Glomerular visceral epithelial cell (primary cell): ENCODE results near the gene BCKDHA.
"Not testable (repeated sequence)": the region's sequence is repeated elsewhere in the genome, so short reads cannot be mapped to it uniquely, and the experiment has no call there.

Experiments used
- DNase-seq: peaks from one replicate; pipeline ENCODE4 v3.0.0-alpha.2; 2016; ENCODE audit errors: extremely low spot score

Gene BCKDHA

DNA sequence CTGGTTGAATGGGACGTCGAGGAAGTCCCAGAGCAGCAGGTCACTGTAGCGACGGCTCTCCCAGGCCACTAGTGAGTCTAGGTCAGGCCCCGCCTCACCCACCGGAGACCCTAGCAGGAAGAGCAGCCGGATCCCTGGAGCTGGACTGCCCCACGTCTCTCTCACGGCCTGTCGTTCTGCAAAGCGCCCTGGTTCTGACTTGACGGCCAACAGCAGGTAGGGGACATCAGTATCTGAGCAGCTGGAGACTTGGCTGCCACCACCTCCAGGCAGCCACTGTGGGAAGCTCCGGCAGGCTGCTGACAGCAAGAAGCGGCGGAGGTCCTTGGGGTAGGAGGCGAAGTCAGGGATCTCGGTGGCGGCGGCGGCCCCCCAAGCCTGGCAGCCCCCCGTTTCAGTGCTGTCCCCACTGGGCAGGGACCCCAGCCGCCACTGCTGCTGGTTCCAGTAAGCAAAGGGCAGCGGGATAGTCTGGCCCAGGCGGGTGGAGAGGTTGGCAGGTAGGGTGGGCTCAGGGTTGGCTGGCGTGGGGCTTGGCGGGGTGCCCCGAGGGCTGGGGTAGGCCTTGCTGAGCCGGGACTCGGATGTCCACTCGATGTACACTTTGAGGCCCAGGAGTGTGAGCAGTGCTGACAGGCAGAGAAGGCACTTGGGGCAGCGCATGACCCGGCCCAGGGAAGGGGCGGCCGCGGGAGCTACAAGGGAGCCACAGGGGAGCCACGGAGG, 28.7 kb downstream of the BCKDHA start:
- no peak for DNase-seq

DNA sequence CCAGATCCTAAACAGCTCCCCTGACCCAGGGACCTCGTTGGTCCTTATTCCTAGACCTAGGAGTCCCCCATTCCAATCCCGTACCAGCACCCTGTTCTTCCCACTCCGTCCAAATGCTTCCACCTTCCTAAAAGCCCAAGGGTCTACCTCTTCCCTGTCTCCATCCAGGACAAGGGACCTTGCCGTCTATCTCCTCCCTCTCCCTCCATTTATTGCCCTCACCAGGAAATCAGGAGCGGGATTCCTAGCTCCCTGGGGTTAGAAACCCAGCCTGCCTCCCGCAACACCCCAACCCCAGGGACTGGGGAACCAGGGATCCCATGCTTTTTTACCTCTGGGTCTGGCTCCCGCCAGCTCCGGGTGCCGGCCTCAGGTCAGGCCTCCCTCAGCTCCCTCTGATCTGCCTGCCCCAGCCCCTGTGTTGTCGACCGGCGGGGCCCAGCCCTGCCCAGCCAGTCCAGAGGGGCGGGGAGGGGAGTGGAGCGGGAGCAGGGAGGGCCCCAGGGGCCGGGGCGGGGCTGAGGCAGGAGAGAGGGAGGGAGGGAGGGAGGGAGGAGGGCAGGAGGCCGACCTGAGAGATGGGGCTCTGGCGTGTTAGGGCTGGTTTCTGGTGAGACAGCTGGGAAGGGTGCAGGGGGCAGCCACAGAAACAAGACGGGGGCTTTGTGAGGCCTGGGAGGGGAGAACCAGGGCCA, 29.5 kb downstream of the BCKDHA start, which contains the start of gene B3GNT8:
Gene B3GNT8, minus strand, starts transcription at position 423 of the 695 bp plus-strand sequence. CDS start 596 bp downstream, outside the sequence.
- no peak for DNase-seq

DNA sequence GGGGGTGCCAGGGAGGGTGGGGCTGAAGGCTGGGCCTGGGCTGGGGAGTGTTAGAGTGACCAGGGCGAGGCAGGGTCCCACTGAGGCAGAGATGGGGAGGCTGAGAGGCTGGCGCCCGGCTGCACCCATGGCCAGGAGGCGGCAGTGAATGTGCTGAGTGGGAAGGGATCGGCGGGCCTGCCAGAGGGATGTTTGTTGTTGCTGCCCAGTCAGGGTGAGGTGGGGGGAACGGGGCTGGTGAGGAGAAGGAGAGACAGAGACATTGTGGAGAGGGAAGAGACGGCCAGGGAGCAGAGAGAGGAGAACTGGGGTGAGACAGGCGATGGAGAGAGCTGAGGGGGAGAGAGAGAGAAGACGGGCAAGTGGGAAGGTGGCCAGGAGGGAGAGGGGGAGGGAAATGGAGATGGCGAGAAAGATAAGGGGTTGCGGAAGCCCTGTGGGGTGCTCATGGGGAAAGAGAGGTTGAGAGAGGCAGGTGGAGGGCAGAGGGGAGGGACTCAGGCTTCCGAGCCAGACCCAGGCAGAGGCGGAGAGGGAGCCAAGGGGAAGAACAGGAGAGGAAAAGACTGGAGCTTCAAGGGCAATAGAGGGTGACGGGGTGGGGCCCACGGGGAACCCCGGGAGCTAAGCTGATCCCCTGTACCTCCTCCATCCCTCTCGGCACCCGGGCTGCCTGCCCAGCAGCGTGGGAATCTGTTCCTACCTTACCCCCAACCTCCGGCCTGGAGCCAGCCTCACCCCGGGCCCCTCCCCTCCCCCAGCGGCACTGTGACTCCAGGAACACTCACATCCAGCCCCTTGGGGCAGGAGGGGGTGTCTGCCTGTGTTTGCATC, 30.2 kb downstream of the BCKDHA start:
- DNase-seq = no peak

DNA sequence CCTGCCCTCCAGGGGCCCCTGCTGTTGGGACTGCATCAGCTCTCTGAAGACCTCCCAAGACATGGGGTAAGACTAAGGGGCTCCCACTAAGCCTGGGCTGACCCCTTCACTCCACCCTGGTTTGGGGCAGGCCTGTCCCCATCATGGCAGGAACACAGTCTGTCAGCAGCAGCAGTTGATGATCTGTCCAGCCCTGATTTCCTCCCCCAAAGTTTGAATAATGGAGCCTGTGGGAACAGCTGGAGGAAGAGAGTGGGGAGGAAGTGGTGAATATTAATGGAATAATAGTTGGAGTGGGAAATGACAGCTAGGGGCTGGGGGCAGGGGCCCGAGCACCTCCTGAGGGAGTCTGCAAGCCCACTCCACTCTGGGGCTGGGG, 30.9 kb downstream of the BCKDHA start:
- DNase-seq = no peak

DNA sequence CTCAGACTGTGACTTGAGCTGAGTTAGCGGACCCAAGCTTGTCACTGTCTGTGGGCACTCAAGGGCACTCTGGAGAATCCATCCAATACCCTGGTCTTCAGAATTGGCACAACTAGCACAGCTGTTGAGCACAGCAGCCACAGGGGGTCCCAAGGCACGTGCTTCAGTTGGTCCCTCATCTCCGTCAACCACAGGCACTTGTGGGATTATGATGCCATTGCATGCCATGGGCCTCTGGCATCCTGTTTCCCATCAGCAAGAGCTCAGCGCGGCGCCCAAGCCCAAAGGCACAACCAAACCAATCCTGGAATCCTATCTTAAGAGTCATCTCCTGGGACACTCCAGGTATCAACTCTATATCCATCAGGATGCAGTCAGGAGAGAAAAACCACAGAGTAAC, 33.3 kb downstream of the BCKDHA start:
- peak; percentile 26 for DNase-seq

DNA sequence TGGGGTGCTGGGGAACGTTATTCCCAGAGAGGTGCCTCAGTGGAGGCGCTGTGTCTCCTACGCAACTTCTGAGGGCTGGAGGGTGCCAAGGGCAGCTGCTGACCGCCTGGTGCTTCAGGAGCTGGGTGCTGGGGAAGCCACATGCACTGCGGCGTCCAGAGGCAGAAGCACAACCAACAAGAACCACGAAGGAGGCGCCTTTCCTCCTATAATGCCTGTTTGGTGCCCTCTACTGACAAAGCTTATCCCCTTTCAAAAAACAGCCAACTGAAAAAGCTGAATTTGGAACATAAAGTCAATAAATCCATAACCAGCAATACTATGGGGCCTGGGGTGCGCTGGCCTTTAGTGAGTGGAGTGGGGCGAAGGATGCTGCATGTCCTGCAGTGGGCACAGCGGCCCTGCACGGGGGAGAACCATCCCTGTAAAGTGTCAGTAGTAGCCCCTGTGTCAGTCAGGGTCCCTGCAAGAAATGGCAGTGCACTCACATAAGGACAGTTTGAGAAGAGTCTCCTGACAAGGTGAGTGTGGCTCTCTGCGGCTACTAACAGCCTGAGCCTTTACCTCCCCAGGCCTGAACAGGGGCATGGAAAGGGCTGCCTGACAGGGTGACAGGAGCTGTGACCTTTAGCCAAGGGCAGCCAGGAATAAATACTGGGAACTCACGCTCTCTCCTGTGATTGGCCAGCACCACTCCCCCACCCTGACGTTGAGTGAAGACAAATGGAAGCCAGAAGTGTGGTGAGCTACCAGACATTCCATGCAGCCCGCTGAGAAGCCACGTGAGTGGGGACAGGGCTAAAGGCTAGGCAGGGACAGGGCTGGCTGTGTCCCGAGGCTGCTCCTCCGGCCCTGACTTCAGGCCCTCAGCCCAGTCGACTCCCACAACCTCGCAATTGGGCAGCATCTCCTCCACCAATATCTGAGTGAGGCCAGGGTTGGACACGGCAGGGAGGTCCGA, 34.1 kb downstream of the BCKDHA start:
- no peak for DNase-seq

DNA sequence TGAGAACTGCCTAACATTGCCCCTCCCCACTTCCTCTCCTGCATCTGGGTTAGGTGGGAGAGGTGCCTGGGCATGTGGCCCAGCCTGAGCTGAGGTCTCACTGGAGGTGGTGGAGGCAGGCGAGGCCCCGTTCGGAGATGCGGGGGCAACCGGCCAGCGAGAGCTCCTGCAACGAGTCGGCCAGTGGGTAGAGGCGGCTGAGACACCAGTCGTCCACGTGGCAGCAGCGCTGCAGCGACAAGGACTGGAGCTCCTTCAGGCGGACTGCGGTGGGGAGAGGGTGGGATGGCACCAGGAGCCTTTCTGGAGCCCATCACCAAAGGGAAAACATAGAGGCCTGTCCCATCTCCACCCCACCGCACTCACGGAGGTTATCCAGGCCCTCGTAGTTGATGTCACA, 35.6 kb downstream of the BCKDHA start:
- DNase-seq = no peak

DNA sequence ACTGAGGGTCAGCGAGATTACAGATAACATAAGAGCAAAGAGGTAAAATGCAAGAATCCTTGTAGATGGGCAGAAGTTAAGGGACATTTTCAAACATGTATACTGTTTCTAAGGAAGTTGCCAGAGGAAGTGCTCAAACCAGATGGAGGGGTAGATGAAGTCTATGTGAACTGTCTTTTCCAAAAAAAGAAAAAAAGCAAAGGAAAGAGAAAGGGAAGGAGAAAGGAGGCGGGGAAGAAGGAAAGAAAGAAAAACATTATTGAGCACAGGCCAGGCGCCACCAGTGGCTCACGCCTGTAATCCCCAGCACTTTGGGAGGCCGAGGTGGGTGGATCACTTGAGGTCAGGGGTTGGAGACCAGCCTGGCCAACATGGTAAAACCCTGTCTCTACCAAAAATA, 36.8 kb downstream of the BCKDHA start:
- DNase-seq = no peak

DNA sequence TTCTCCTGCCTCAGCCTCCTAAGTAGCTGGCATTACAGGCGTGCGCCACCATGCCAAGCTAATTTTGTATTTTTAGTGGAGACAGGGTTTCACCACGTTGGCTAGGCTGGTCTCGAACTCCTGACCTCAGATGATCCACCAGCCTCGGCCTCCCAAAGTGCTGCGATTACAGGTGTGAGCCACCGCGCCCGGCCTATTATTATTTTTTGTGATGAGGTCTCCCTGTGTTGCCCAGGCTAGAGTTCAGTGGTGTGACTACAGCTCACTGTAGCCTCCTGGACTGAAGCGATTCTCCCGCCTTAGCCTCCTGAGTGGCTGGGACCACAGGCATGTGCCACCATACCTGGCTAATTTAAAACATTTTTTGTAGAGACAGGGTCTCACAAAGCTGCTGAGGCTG, 37.8 kb downstream of the BCKDHA start:
- not testable (repeated sequence) for DNase-seq

DNA sequence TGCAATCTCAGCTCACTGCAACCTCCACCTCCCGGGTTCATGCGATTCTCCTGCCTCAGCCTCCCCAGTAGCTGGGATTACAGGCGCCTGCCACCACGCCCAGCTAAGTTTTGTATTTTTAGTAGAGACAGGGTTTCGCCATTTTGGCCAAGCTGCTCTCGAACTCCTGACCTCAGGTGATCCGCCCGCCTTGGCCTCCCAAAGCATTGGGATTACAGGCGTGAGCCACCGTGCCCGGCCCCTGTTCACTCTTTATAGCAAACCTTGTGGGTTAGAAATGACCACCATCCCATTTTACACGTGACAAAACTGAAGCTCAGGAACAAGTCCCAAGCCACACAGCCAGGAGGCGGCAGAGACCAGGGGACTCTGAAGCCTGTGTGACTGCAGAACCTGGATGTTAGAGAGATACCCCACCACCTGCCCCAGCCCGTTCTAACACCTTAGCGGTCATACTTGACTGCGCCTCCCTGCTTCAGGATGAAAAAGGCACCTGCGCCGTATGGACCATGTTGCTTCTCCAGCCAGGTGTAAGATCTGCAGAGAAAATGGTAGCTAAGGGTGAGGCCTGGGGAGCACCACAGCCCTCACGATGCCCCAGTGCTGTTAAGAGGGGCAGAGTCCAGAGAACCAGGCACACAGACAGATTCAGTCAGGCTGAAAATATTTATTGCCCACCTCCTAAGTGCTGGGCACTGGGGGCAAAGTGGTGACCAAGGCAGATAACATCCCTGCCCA, 38.5 kb downstream of the BCKDHA start:
- no peak for DNase-seq

DNA sequence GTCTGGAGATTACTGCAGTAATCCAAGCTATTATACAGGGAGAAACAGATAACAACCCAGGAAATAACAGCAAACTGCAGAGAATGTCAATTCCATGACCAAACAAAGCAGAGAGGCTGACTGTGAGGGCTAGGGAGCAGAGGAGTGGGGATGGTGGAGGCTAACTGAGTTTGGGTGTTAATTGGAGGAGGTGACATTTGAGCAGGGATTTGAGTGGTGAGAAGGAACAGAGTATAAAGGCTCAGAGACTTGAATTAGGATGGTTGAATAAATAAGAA, 39.0 kb downstream of the BCKDHA start:
- no peak for DNase-seq

DNA sequence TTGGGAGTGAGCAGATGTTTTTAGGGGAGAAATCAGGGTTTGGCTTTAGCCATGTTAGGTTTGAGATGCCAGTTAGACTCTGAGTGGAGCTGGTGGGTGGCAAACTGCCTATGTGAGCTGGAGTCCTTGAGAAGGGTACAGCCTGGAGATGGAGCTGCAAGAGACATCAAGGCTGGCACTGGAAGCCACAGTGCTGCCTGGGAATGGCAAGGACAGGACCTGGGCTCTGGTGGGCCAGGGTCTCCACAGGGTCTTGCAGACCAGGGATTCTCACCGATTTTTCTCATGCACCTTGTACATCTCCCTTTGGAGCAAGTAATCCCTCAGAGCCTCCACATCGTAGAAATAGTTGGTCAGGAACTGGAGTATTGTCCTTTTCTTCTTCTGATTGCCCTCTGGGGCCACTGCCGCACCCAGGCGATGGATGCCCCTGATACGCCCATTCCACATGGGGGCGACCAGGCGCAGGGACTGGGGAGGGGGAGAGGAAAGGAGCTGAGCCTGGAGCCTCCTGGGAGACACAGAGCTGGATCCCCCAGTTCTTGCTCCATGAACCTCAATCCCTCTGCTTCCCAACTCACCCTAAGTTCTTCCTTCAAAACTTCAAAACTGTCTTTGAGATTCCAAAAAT, 40.4 kb downstream of the BCKDHA start:
- DNase-seq = no peak

DNA sequence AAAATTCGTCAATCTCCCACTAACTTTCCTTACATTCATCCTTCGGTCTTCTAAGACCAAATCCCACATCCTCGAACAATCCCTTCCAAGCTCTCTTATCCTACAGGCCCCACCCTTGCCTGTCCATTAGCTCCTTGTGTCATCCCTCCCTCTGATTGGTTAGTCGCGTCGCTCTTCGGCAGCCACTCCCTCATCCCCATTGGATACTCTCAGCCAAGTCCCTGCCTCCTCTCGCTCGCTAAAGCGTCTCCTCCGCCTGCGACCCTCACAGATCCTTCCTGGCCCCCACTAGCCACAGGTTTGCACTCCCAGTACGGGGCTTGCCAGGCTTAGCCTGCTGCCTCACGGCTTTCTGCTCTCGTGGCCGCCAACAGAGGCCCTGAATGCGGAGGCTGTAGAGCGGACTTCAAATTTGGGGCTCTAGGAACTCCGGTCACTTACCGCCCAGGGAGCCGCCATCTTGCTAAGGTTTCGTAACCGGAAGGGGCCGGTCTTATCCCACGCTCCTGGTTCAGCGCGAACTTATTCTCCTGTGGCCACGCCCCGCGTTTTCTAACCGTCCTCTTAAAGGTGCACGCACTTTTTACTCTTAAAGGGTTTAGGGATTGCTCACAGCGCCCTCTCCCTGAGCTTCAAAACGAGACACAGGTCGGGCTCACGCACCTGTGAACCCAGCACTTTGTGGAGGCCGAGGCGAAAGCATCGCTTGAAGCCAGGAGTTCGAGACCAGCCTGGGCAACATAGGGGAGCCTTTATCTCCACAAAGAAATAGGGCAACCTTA, 42.0 kb downstream of the BCKDHA start, which contains the start of gene DMAC2:
Gene DMAC2, minus strand, starts transcription at position 472 of the 782 bp plus-strand sequence. Its CDS starts 13 bp downstream, at position 459.
- peak; percentile 97 for DNase-seq

DNA sequence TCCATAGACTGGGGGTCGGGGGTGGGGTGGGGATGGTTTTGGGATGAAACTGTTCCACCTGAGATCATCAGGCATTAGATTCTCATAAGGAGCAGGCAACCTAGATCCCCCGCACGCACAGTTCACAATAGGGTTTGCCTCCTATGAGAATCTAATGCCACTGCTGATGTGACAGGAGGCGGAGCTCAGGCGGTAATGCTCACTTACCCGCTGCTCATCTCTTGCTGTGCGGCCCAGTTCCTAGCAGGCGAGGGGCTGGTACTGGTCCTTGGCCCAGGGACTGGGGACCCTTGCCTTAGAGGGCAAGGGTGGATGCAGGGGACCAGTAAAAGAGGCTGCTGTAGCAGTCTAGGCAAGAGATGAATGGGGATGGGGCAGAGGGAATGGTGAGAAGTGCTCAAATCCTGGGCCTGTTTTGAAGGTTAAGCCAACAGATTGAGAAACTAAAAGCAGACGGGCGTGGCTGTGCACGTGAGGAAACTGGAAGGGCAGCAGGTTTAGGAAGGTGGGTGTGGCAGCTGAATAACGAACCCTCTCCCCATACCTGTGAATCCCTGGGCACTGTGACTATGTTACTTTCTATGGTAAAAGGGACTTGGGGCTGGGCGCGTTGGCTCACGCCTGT, 43.8 kb downstream of the BCKDHA start:
- DNase-seq = no peak

DNA sequence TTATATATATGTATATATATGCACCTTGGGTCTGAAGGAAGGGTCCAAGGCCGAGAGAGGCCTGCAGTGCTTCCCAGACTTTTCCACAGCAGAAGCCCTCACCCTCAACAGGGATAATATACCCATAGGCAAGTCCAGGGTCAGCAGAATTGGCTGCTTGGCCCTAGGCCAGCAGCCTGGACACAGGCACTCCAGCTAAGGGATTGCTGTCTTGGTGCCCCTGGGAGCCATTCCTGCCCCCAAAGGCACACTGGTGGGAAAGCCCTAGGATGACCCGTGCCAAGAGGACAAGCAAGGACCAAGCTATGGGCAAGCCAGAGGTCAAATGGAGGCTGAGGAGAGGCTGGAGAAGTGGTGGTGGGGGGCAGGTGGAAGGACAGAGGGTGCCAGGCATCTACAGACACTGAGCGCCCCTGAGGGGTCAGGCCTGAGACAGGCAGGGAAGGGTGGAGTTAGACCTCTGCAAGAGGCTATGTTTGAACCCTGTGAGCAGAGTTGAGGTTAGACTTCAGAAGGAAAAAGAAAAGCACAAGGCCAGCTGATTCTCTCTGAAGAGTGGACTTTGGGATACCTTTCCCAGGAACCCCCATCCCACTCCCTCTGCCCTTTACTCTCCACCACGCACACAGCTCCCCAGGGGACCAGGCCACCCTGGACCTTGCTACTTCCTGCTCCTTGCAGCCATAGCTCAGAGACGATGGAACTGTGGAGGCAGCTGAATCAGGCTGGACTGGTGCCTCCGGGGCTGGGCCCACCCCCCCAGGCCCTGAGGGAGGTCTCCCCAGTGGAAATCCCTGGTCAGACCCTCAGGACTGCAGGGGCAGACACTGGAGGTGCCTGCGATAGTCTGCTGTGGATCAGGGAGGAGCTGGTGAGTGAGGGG, 45.1 kb downstream of the BCKDHA start, which contains the start of gene ERICH4:
Gene ERICH4, plus strand, starts transcription at position 684 of the 883 bp plus-strand sequence. Its CDS starts 14 bp downstream, at position 698.
- DNase-seq = no peak

DNA sequence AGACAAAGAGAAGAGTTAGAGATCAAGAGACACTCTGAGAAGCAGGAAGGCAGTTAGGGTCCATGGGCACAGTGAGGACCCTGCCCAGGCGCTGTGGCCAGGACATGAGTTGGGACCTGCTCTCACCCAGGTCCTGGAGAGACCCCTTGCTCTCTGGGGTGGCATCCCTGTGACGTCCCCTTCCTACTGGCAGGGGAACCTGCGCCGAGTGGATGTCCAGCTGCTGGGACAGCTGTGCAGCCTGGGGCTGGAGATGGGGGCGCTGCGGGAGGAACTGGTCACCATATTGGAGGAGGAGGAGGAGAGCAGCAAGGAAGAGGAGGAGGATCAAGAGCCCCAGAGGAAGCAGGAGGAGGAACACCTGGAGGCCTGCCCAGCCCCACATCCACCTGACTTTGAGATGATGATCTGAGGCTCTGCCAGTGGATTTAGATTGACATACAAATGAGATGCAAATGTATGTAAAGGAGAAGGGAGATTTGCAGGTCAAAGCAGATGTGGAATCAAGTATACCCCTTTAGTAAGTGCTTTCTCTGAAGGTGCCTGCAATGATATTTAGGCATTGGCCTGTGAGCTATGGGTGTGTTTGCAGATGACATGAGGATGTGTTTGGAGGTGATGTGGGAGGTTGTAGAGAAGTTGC, 46.3 kb downstream of the BCKDHA start:
- DNase-seq = no peak

DNA sequence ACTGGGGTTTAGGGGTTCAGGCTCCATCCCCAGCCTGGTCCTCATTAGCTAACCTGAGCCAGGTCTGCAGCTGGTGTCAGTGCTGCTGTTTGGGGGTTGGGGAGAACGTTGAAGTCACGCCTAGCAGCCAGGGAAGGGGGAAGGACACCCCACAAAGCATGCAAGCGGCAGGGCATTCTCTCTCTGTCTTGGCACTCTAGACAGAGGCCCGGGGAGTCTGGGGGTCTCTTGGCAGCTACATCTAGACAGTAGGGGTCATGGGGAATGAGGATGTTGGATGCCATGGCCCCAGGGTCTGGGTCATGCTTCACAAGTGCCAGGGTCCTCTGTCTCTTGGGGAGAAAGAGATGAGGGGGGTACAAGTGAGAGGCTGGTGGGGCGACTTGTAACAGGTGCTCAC, 48.0 kb downstream of the BCKDHA start:
- DNase-seq = no peak
